NCI-H345 (cell line): Measurements from ENCODE around the gene TCF4.

Experiments used
- DNase-seq: peaks from one replicate; lab custom pipeline; 2025; lab: John Stamatoyannopoulos, UW

TCF4 gene

GRCh38 chr18:55585920-55586561, 2.0 kb downstream of the TCF4 start:
- no peak for DNase-seq

GRCh38 chr18:55585065-55585919, 2.7 kb downstream of the TCF4 start:
- DNase-seq = no peak

- no peak for DNase-seq
Observed at GRCh38 chr18:55584201-55584600, 3.8 kb downstream of the TCF4 start.

GRCh38 chr18:55582325-55582724, 5.7 kb downstream of the TCF4 start:
- no peak for DNase-seq

- DNase-seq = no peak
Observed at GRCh38 chr18:55579501-55580270, 8.3 kb downstream of the TCF4 start.

- DNase-seq = no peak
Observed at GRCh38 chr18:55577812-55578539, 10.0 kb downstream of the TCF4 start.

GRCh38 chr18:55576001-55576400, 12.0 kb downstream of the TCF4 start:
- DNase-seq = no peak

- no peak for DNase-seq
Observed at GRCh38 chr18:55575066-55575465, 12.9 kb downstream of the TCF4 start.

- no peak for DNase-seq
Observed at GRCh38 chr18:55573386-55573785, 14.6 kb downstream of the TCF4 start.

GRCh38 chr18:55570966-55571365, 17.0 kb downstream of the TCF4 start:
- no peak for DNase-seq

GRCh38 chr18:55566456-55566935, 21.5 kb downstream of the TCF4 start:
- no peak for DNase-seq

- no peak for DNase-seq
Observed at GRCh38 chr18:55559739-55560138, 28.3 kb downstream of the TCF4 start.

GRCh38 chr18:55557211-55557610, 30.8 kb downstream of the TCF4 start:
- no peak for DNase-seq

GRCh38 chr18:55555395-55556027, 32.5 kb downstream of the TCF4 start:
- no peak for DNase-seq

- peak; percentile 88 for DNase-seq
Observed at GRCh38 chr18:55552526-55553189, 35.3 kb downstream of the TCF4 start.

- no peak for DNase-seq
Observed at GRCh38 chr18:55551227-55551626, 36.8 kb downstream of the TCF4 start.

- DNase-seq = no peak
Observed at GRCh38 chr18:55550471-55550870, 37.5 kb downstream of the TCF4 start.

GRCh38 chr18:55549474-55550104, 38.4 kb downstream of the TCF4 start:
- DNase-seq = no peak

GRCh38 chr18:55547705-55548056, 40.3 kb downstream of the TCF4 start:
- DNase-seq = no peak
